AG09319 (cell line): ENCODE results near the gene TTLL13.

Experiments used
- DNase-seq: peaks from one replicate; pipeline ENCODE4 v3.0.0-alpha.2; 2010; ENCODE audit warnings: low read depth; ENCODE audit errors: extremely low read depth
- CTCF ChIP-seq: IDR thresholded peaks from 2 replicates; pipeline ENCODE4 v1.5.1; 2011; ENCODE audit warnings: low read depth, mild to moderate bottlenecking, inconsistent platforms, low read length, moderate library complexity

Gene TTLL13

GRCh38 chr15:90249203-90249863 lies at the start of gene TTLL13:
Gene TTLL13, plus strand, starts transcription at chr15:90249556. Its CDS starts 1,075 bp downstream, at chr15:90250631.
- DNase-seq: peak; percentile 50
- TF ChIP-seq CTCF: no peak

- no peak for DNase-seq
- no peak for TF ChIP-seq CTCF
These were observed 48.7 kb upstream of the TTLL13 start for GRCh38 chr15:90200534-90201129.

GRCh38 chr15:90201130-90201943 lies 48.0 kb upstream of the TTLL13 start, which contains the start of gene SEMA4B:
Gene SEMA4B, plus strand, starts transcription at chr15:90201330. Its CDS starts 249 bp downstream, at chr15:90201579.
- DNase-seq: no peak
- no peak for TF ChIP-seq CTCF

GRCh38 chr15:90201944-90202375 lies 47.4 kb upstream of the TTLL13 start:
- no peak for DNase-seq
- no peak for TF ChIP-seq CTCF

- TF ChIP-seq CTCF: no peak
- DNase-seq: no peak
These were observed 46.4 kb upstream of the TTLL13 start for GRCh38 chr15:90202929-90203328.

GRCh38 chr15:90203473-90203872 lies 45.9 kb upstream of the TTLL13 start:
- DNase-seq: no peak
- no peak for TF ChIP-seq CTCF

- TF ChIP-seq CTCF: no peak
- DNase-seq: no peak
These were observed 45.4 kb upstream of the TTLL13 start for GRCh38 chr15:90203922-90204321.
